ENCODE data around the gene CPN2. TPM values are rescaled to one million over a fixed set of nuclear protein-coding genes. Genes with fewer than 3 reads are reported as not detected.

Gene CPN2
- total and polyA plus RNA-seq, 3 donors from 2014 or later = 0.36 to 1.4 (median 1.1) TPM

GRCh38 chr3:194368918-194369317 lies 17.8 kb upstream of the CPN2 start:
- Histone ChIP-seq H3K9me3 (no peaks in the 10 kb centered on the region), H3K27ac (no peak overlapping the region), H3K4me1 (no peaks in the 10 kb centered on the region), H3K4me3 (no peak overlapping the region), H3K27me3 (no peaks in the 10 kb centered on the region), H3K36me3 (ENCODE audit: low read depth, missing control alignments) (no peaks in the 10 kb centered on the region)
- DNase-seq = no peak
- WGBS, 2 donors = 73 to 84% methylated on average over 3 to 6 of the region's 6 CpGs
- TF ChIP-seq CTCF (IDR thresholded peaks at IDR 0.05) (no peak), POLR2A (IDR thresholded peaks at IDR 0.05) (no peak)
- intact Hi-C loops (cut with DNase I; ENCODE audit: low total_unique reads) = no loop called here

GRCh38 chr3:194367992-194368841 lies 17.1 kb upstream of the CPN2 start:
- TF ChIP-seq CTCF (IDR thresholded peaks at IDR 0.05) (no peak), POLR2A (IDR thresholded peaks at IDR 0.05) (no peak)
- no peaks in the 10 kb centered on the region for H3K9me3 ChIP-seq
- DNase-seq = no peak

DNA sequence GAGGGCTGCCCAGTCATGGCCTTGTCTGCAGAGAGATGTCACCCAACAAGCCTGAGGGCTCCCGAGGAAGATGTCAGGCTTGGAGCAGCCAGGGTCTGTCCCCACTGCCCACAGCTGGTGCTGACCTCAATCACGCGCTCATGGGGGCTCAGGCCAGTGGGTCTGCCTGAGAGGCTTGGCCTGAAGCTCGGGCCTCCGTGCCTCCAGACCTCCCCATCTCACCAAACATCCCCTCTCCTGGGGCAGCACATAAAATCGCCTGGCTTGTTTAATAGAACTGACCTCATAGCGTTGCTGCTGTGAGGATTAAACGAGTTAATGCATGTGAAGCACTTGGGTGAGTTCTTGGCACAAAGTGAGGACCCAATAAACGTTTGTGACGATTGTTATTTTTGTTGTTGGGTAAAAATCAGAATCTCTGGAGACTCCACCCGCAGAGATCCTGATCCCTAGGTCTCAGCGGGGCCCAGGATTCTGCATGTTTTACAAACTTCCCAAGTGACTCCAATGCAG lies 14.9 kb upstream of the CPN2 start:
- DNase-seq = no peak
- 91 to 92% methylated on average over 11 to 12 of the region's 12 CpGs for WGBS, 2 donors
- no peaks in the 10 kb centered on the region for H3K27me3 ChIP-seq

More at GRCh38 chr3:194367992-194368841, 17.1 kb upstream of the CPN2 start:
- 72 to 86% methylated on average over 12 to 18 of the region's 18 CpGs for whole genome bisulfite sequencing, 2 donors
- H3K27me3 ChIP-seq = no peaks in the 10 kb centered on the region
- H3K36me3 ChIP-seq (ENCODE audit: low read depth, missing control alignments) = no peaks in the 10 kb centered on the region
- no peak overlapping the region for H3K4me3 ChIP-seq
- intact Hi-C loops (cut with DNase I; ENCODE audit: low total_unique reads) = no loop called here
- no peak overlapping the region for H3K27ac ChIP-seq
- no peaks in the 10 kb centered on the region for H3K4me1 ChIP-seq

DNA sequence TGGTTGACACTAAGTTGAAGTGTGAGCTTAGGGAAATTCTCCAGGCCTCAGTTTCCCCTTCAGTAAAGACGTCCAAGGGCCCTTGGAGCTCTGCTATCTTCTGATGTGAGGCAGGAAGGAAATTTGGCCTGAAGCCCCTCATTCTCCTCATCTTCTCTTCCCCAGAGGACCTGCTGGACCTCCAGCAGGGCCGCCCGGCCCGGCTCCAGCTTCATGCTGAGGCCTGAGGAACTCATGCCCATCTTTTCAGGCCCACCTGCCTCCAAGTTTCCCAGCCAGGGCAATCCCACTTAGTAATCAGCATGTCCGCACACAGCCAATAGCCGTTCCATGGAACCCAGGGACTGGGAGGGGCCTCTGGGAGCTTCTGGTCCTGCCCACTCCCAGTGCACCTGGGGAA lies 14.4 kb upstream of the CPN2 start:
- 94 to 96% methylated on average over 6 of the region's 6 CpGs for WGBS, 2 donors
- Histone ChIP-seq H3K9me3 (no peaks in the 10 kb centered on the region), H3K4me1 (no peaks in the 10 kb centered on the region), H3K27ac (no peak overlapping the region), H3K27me3 (no peaks in the 10 kb centered on the region), H3K4me3 (no peak overlapping the region), H3K36me3 (ENCODE audit: low read depth, missing control alignments) (no peaks in the 10 kb centered on the region)
- intact Hi-C loops (cut with DNase I; ENCODE audit: low total_unique reads) = no loop called here
- no peak for TF ChIP-seq POLR2A (IDR thresholded peaks at IDR 0.05)
- TF ChIP-seq CTCF (IDR thresholded peaks at IDR 0.05) = no peak
- DNase-seq = no peak

More for the DNA sequence above, 14.9 kb upstream of the CPN2 start:
- Histone ChIP-seq H3K27ac (no peak overlapping the region), H3K4me3 (no peak overlapping the region), H3K36me3 (ENCODE audit: low read depth, missing control alignments) (no peaks in the 10 kb centered on the region), H3K9me3 (no peaks in the 10 kb centered on the region), H3K4me1 (no peaks in the 10 kb centered on the region)
- intact Hi-C loops (cut with DNase I; ENCODE audit: low total_unique reads) = no loop called here
- TF ChIP-seq CTCF (IDR thresholded peaks at IDR 0.05) = no peak
- no peak for TF ChIP-seq POLR2A (IDR thresholded peaks at IDR 0.05)

Data from testis (tissue), 3 donors.